ENCODE measurements around the gene PBXIP1. TPM values are rescaled to one million over a fixed set of nuclear protein-coding genes. Genes with fewer than 3 reads are reported as not detected.
A peak's percentile ranks its signal among the peaks of the same experiment; 100 is the strongest.

Gene PBXIP1
- total RNA-seq, 1 experiment from 2014 or later = 26.5 TPM

DNA sequence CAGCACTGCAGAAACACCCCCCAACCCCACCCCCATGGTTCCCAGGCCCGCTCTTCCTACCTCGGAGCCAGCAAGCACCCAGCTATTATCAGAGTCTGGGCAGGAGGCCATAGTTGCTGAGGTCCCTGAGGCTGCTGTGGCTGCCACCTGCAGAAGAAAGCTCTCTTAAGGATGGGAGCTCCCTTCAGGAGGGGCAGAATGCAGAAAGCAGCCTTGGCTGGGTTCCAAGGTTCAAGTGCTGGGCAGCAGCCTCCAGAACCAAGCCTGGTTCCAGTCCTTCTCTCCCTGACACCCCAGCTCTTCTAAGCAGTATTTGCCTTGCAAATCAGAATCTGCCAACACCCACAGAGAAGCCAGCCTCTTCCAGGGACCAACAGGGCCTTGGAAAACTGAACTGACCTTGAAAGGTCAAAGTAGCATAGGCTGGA lies 2.3 kb downstream of the PBXIP1 start:
- Mint-ChIP-seq H3K4me3 (no peak overlapping the region), H3K9me3 (no peaks in the 10 kb centered on the region), H3K36me3 (peaks cover 4% of the 10 kb centered on the region), H3K4me1 (peaks cover 48% of the 10 kb centered on the region), H3K27ac (no peak overlapping the region), H3K27me3 (ENCODE audit: low read depth) (no peaks in the 10 kb centered on the region)
- POLR2A ChIA-PET = interaction anchor here (1.4 kb wide), 1 partner anchor 17 kb away, joined by 5 read pairs; the partner anchor contains the start of gene SHC1
- TF ChIP-seq, protein P1, sequence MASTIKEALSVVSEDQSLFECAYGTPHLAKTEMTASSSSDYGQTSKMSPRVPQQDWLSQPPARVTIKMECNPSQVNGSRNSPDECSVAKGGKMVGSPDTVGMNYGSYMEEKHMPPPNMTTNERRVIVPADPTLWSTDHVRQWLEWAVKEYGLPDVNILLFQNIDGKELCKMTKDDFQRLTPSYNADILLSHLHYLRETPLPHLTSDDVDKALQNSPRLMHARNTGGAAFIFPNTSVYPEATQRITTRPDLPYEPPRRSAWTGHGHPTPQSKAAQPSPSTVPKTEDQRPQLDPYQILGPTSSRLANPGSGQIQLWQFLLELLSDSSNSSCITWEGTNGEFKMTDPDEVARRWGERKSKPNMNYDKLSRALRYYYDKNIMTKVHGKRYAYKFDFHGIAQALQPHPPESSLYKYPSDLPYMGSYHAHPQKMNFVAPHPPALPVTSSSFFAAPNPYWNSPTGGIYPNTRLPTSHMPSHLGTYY (CRISPR knock-in tag; IDR thresholded peaks at IDR 0.05) = no peak
- no peak for TF ChIP-seq ETV6 (CRISPR knock-in tag; IDR thresholded peaks at IDR 0.05)
- no peak for TF ChIP-seq HMGA2 (CRISPR knock-in tag; IDR thresholded peaks at IDR 0.05)
- no peak for TF ChIP-seq ELF4 (CRISPR knock-in tag; IDR thresholded peaks at IDR 0.05; ENCODE audit: low read depth)
- TF ChIP-seq ZNF416 (CRISPR knock-in tag; IDR thresholded peaks at IDR 0.05) = no peak
- no peak for TF ChIP-seq SOX15 (CRISPR knock-in tag; IDR thresholded peaks at IDR 0.05)
- DNase-seq (ENCODE audit: low spot score) (no peak), ATAC-seq (no peak)
- CTCF ChIA-PET = interaction anchor here (0.8 to 3.8 kb wide), 4 partner anchors 31 to 97 kb away, joined by 3 to 77 read pairs (median 4); partner anchors contain the start of gene ADAM15

DNA sequence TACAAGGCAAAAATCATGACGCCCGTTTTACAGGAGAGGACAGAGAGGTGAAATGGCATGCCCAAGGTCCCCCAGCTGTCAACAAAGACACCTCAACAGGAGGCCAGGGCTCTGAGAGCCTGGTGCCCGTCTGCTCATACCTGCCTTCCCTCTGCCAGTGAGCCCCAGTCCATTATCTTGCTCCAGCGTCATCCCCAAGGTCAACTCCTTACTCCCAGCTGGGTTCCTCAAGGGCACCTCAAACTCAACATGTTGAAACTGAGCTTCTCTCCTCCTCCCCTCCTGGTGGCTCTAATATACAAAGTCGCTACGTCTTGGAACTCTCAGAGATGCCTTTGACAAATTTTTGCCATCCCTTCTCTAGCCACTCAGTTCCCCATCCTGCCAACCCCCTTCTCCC lies 3.2 kb downstream of the PBXIP1 start:
- no peak for ATAC-seq
- no peak for DNase-seq (ENCODE audit: low spot score)
- POLR2A ChIA-PET = interaction anchor here (0.6 to 1.4 kb wide), 2 partner anchors 18 to 143 kb away, joined by 3 to 5 read pairs; partner anchors contain the start of gene SHC1
- CTCF ChIA-PET = interaction anchor here (0.7 to 2.3 kb wide), 4 partner anchors 32 to 92 kb away, joined by 3 to 7 read pairs (median 4); partner anchors contain the start of gene LENEP
- Mint-ChIP-seq H3K4me3 (no peak overlapping the region), H3K27me3 (ENCODE audit: low read depth) (no peaks in the 10 kb centered on the region), H3K4me1 (peaks cover 47% of the 10 kb centered on the region), H3K27ac (0 out of 2 replicates have a peak overlapping the region, but pooled peaks have one; percentile 24), H3K9me3 (no peaks in the 10 kb centered on the region), H3K36me3 (no peaks in the 10 kb centered on the region)
- TF ChIP-seq ZNF121 (CRISPR knock-in tag; IDR thresholded peaks at IDR 0.05) (no peak), JAZF1 (CRISPR knock-in tag; IDR thresholded peaks at IDR 0.05) (no peak), ZBTB21 (CRISPR knock-in tag; IDR thresholded peaks at IDR 0.05; ENCODE audit: borderline replicate concordance) (no peak), NFATC4 (CRISPR knock-in tag; IDR thresholded peaks at IDR 0.05) (no peak), ETV6 (CRISPR knock-in tag; IDR thresholded peaks at IDR 0.05) (no peak), ZNF138 (CRISPR knock-in tag; conservative IDR thresholded peaks at IDR 0.05) (no peak), NR1H2 (CRISPR knock-in tag; IDR thresholded peaks at IDR 0.05) (no peak), ZNF317 (CRISPR knock-in tag; IDR thresholded peaks at IDR 0.05; ENCODE audit: borderline replicate concordance, low read depth) (no peak), ATF1 (CRISPR knock-in tag; IDR thresholded peaks at IDR 0.05) (no peak), MXD4 (CRISPR knock-in tag; IDR thresholded peaks at IDR 0.05; ENCODE audit: borderline replicate concordance) (no peak), ZNF671 (CRISPR knock-in tag; IDR thresholded peaks at IDR 0.05) (no peak), HMGA2 (CRISPR knock-in tag; IDR thresholded peaks at IDR 0.05) (no peak), ZNF423 (CRISPR knock-in tag; IDR thresholded peaks at IDR 0.05) (no peak)
- TF ChIP-seq, protein P2, sequence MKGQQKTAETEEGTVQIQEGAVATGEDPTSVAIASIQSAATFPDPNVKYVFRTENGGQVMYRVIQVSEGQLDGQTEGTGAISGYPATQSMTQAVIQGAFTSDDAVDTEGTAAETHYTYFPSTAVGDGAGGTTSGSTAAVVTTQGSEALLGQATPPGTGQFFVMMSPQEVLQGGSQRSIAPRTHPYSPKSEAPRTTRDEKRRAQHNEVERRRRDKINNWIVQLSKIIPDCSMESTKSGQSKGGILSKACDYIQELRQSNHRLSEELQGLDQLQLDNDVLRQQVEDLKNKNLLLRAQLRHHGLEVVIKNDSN (CRISPR knock-in tag; IDR thresholded peaks at IDR 0.05) = no peak
- TF ChIP-seq, protein P3, sequence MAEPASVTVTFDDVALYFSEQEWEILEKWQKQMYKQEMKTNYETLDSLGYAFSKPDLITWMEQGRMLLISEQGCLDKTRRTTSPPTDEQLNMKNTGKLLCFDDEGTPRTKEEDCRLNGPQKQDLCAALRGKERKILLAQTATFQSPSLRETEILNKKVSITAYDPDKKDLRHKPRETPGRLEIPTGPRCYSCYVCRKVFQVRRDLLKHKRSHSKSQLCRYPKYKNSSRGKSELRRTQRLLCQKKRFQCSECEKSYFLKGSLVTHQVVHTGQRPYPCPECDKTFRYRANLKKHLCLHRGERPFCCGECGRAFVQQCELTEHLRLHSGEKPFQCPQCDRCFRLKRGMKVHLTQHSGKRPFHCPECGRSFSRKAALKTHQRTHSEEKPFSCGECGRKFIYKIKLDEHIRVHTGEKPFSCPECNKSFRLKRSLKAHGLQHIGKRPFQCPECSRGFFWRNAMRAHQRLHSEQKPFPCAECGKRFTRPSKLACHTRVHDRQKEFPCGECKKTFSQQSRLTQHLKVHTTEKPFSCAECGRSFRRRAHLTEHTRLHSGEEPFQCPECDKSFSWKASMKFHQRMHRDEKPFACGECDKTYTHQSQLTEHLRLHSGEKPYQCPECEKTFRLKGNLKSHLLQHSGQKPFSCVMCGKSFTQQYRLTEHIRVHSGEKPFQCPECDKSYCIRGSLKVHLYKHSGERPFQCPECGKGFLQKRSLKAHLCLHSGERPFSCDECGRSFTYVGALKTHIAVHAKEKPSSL (CRISPR knock-in tag; conservative IDR thresholded peaks at IDR 0.05) = no peak
- TF ChIP-seq, protein P4, sequence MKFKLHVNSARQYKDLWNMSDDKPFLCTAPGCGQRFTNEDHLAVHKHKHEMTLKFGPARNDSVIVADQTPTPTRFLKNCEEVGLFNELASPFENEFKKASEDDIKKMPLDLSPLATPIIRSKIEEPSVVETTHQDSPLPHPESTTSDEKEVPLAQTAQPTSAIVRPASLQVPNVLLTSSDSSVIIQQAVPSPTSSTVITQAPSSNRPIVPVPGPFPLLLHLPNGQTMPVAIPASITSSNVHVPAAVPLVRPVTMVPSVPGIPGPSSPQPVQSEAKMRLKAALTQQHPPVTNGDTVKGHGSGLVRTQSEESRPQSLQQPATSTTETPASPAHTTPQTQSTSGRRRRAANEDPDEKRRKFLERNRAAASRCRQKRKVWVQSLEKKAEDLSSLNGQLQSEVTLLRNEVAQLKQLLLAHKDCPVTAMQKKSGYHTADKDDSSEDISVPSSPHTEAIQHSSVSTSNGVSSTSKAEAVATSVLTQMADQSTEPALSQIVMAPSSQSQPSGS (CRISPR knock-in tag; IDR thresholded peaks at IDR 0.05; ENCODE audit: borderline replicate concordance, low read depth) = no peak
- TF ChIP-seq, protein P5, sequence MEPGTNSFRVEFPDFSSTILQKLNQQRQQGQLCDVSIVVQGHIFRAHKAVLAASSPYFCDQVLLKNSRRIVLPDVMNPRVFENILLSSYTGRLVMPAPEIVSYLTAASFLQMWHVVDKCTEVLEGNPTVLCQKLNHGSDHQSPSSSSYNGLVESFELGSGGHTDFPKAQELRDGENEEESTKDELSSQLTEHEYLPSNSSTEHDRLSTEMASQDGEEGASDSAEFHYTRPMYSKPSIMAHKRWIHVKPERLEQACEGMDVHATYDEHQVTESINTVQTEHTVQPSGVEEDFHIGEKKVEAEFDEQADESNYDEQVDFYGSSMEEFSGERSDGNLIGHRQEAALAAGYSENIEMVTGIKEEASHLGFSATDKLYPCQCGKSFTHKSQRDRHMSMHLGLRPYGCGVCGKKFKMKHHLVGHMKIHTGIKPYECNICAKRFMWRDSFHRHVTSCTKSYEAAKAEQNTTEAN (CRISPR knock-in tag; IDR thresholded peaks at IDR 0.05) = no peak
- TF ChIP-seq, protein P6, sequence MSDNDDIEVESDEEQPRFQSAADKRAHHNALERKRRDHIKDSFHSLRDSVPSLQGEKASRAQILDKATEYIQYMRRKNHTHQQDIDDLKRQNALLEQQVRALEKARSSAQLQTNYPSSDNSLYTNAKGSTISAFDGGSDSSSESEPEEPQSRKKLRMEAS (CRISPR knock-in tag; IDR thresholded peaks at IDR 0.05) = no peak

All from WTC11 (cell line).